ENCODE measurements around the gene UBE2E2.

DNA sequence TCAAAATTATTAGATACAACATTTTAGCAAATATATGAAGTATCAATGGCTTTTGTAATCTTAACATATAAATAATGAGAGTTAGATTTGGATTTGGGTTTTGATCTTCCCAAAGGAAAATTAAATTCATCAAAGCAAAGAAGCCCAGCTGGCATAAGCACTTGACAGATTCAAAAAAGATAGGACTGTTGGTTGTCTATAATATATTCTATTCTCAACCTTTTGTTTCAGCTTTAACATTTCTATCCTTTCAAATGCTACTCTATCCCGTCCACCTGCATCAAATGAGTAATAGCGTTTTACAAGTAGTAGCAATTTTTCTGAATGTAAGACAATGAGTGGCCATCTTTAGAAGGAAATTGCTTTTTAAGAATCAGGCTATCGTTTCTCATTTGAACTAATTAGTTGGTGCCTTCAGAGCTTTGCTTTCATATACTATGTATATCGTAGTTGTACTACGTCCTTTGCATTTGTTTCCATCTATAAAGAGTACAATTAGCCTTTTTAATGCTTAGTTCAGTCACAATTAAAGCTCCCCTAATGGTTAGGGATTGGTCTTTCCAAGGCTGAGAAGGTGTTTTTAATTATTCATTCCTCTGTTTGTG, 278.0 kb downstream of the UBE2E2 start:
- TF ChIP-seq, protein P1, sequence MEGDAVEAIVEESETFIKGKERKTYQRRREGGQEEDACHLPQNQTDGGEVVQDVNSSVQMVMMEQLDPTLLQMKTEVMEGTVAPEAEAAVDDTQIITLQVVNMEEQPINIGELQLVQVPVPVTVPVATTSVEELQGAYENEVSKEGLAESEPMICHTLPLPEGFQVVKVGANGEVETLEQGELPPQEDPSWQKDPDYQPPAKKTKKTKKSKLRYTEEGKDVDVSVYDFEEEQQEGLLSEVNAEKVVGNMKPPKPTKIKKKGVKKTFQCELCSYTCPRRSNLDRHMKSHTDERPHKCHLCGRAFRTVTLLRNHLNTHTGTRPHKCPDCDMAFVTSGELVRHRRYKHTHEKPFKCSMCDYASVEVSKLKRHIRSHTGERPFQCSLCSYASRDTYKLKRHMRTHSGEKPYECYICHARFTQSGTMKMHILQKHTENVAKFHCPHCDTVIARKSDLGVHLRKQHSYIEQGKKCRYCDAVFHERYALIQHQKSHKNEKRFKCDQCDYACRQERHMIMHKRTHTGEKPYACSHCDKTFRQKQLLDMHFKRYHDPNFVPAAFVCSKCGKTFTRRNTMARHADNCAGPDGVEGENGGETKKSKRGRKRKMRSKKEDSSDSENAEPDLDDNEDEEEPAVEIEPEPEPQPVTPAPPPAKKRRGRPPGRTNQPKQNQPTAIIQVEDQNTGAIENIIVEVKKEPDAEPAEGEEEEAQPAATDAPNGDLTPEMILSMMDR (IDR thresholded peaks at IDR 0.05): no peak
- TF ChIP-seq POLR2A (IDR thresholded peaks at IDR 0.05): no peak
